WERI-Rb-1 (cell line): Measurements from ENCODE around the gene ADH6.

ENCODE experiments used
- DNase-seq: peaks from one replicate; pipeline ENCODE4 v3.0.0-alpha.2; 2020
- H3K27ac ChIP-seq: fragments of 250-450 bp; sonication (Bioruptor Pico); 2 replicates; pipeline ENCODE4 v1.5.1; 2020; ENCODE audit warnings: mild to moderate bottlenecking, moderate library complexity
- H3K27me3 ChIP-seq: fragments of 250-450 bp; sonication (Bioruptor Pico); 2 replicates; pipeline ENCODE4 v1.5.1; 2021; ENCODE audit warnings: mild to moderate bottlenecking, low read depth, moderate library complexity; ENCODE audit not compliant: insufficient read depth, severe bottlenecking
- H3K36me3 ChIP-seq: fragments of 250-450 bp; sonication (Bioruptor Pico); 2 replicates; pipeline ENCODE4 v1.5.1; 2020; ENCODE audit warnings: mild to moderate bottlenecking, moderate library complexity
- H3K4me3 ChIP-seq: 2 replicates; pipeline ENCODE4 v1.5.1; 2011; ENCODE audit warnings: low read depth, mild to moderate bottlenecking, control low read depth, low read length
- H3K9me3 ChIP-seq: fragments of 250-450 bp; sonication (Bioruptor Pico); 2 replicates; pipeline ENCODE4 v1.5.1; 2021; ENCODE audit warnings: mild to moderate bottlenecking, moderate library complexity; ENCODE audit not compliant: severe bottlenecking
- TF ChIP-seq, protein P1 (sequence below): IDR thresholded peaks from 2 replicates; pipeline ENCODE4 v1.5.1; 2011; ENCODE audit warnings: low read depth, mild to moderate bottlenecking, control low read depth, inconsistent platforms, low read length

The ADH6 gene

DNA sequence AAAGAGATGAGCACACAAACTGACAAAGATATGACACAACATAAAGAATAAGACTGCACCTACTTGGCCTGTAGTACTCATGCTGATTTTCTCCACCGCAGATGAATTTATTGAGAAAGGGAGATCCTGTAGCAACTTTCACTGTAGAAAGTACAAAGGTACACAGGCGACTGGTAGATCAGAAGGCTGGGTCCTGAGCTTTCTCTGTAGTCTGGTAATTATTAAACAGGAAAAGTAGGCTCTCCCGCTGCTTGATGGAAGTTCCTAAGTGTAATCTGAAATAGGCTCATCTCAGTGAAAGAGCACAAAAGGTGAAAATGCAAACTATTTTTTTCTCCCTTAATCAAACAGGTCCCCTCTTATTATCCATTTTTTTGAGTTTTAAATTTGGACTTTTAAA lies at the start of gene ADH6:
ADH6 (minus strand) TSS at position 175 of the 400 bp plus-strand sequence; CDS start at position 81, 94 bp downstream.
- H3K27me3 ChIP-seq: no peaks in the 10 kb centered on the region
- TF ChIP-seq, protein P1, sequence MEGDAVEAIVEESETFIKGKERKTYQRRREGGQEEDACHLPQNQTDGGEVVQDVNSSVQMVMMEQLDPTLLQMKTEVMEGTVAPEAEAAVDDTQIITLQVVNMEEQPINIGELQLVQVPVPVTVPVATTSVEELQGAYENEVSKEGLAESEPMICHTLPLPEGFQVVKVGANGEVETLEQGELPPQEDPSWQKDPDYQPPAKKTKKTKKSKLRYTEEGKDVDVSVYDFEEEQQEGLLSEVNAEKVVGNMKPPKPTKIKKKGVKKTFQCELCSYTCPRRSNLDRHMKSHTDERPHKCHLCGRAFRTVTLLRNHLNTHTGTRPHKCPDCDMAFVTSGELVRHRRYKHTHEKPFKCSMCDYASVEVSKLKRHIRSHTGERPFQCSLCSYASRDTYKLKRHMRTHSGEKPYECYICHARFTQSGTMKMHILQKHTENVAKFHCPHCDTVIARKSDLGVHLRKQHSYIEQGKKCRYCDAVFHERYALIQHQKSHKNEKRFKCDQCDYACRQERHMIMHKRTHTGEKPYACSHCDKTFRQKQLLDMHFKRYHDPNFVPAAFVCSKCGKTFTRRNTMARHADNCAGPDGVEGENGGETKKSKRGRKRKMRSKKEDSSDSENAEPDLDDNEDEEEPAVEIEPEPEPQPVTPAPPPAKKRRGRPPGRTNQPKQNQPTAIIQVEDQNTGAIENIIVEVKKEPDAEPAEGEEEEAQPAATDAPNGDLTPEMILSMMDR: no peak
- no peak within 1 kb of the TSS for H3K27ac ChIP-seq
- H3K4me3 ChIP-seq: no peak within 1 kb of the TSS
- H3K36me3 ChIP-seq: no peaks in the 10 kb centered on the region
- no peak for DNase-seq
- H3K9me3 ChIP-seq: no peaks in the 10 kb centered on the region

DNA sequence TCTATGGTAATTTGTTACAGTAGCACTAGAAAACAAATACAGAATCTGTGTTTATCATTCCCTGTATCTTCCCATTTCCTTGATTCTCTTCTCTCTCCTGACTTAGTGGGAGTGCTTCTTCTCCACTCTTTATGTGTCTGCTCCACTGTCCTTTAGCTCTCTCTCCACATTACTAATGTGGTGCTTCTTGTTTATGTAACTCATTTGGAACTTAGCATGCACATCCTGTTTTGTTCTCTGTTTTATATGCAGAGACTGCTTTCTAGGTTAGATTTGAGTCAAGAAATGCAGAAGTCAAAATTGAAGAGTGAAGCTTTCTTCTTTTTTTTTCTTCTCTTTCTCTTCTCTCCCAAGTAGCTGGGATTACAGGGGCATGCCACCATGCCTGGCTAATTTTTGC lies 45.9 kb upstream of the ADH6 start:
- TF ChIP-seq, protein P1: no peak
- Histone ChIP-seq H3K4me3 (no peak overlapping the region), H3K27me3 (no peaks in the 10 kb centered on the region), H3K9me3 (no peaks in the 10 kb centered on the region), H3K27ac (no peak overlapping the region), H3K36me3 (no peaks in the 10 kb centered on the region)
- no peak for DNase-seq

DNA sequence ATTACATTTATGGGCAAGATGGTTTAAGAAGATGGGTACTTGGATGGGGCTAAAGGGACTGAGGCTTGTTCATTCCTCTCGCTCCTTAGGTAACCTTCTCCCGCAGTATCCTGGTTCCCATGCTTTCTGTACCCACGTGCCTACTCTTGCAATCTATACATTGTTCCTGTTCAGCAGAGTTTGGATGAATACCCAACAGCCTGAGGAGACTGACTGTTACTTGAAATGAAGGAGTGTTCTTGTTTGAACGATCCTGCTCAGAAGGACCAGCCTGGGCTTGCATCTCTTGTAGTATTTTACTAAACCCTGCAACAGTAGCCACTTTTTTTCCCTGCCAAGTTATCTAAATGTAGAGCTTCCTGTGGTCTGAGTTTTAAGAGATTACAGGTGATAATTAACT lies 33.7 kb upstream of the ADH6 start:
- Histone ChIP-seq H3K36me3 (no peaks in the 10 kb centered on the region), H3K27me3 (no peaks in the 10 kb centered on the region), H3K27ac (no peak overlapping the region), H3K9me3 (no peaks in the 10 kb centered on the region), H3K4me3 (no peak overlapping the region)
- TF ChIP-seq, protein P1: no peak
- DNase-seq: no peak

DNA sequence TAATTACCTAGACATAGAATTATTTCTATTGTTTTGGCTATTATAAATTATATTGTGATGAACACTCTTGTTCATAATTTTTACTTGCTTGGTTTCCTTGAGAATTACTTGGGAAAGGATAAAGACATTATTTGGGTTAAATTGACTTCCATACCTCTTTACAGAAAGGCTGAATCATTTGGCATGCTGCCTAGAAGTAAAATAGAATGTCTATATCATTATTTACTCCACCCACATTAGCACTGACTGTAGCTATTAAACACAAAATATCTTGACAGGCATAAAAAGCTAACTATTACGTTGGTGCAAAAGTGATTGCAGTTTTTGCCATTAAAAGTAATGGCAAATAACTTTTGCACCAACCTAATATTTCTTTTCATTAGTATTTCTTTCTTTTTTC lies 29.7 kb upstream of the ADH6 start:
- Histone ChIP-seq H3K27me3 (no peaks in the 10 kb centered on the region), H3K4me3 (no peak overlapping the region), H3K9me3 (no peaks in the 10 kb centered on the region), H3K36me3 (no peaks in the 10 kb centered on the region), H3K27ac (no peak overlapping the region)
- TF ChIP-seq, protein P1: no peak
- no peak for DNase-seq

DNA sequence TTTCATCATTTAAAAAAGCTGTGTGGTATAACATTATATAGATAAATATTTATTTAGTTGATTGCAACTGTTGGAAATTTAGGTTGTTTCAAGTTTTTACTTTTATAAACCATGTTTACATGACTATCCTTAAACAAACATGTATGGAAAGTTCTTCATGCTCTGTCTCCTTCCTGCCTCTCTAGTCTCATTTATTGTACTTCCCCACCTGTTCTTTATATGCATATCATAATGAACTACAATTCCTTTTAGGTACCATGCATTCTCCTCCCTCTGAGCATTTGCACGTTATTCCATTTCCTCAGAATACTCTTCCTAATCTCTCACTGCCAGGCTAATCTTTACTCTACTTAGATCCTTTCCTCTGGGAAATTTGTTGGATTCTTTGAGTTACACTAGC lies 16.9 kb upstream of the ADH6 start:
- DNase-seq: no peak
- no peak overlapping the region for H3K4me3 ChIP-seq

More for the DNA sequence above, 16.9 kb upstream of the ADH6 start:
- Histone ChIP-seq H3K27ac (no peak overlapping the region), H3K9me3 (no peaks in the 10 kb centered on the region), H3K27me3 (no peaks in the 10 kb centered on the region), H3K36me3 (no peaks in the 10 kb centered on the region)
- TF ChIP-seq, protein P1: no peak
